ENCODE results near the gene FOSL2.

- TF ChIP-seq POLR2A (IDR thresholded peaks at IDR 0.05; ENCODE audit: low read length) (no peak), GATA1 (IDR thresholded peaks at IDR 0.05; ENCODE audit: low read depth, low read length) (no peak)
Measured at GRCh38 chr2:28412625-28413151, 20.0 kb downstream of the FOSL2 start.

Measured in erythroblast (primary cell).